GM13977 (cell line): ENCODE data around the gene SETBP1.

Experiments
- DNase-seq: peaks from one replicate; pipeline ENCODE4 v3.0.0; 2012; ENCODE audit warnings: low spot score
- in situ Hi-C: fragments of 300-500 bp; cut with MboI; formaldehyde crosslinking; loops from one replicate; pipeline ENCODE4 v1.12.0; 2022; ENCODE audit warnings: low sequenced_read_pairs, low pct_unique_long_range_greater_than_20kb, mixed read lengths, inconsistent platforms; ENCODE audit not compliant: unreplicated experiment
- TF ChIP-seq, protein P1 (sequence below): IDR thresholded peaks from 2 replicates; pipeline ENCODE4 v1.5.1; 2012; ENCODE audit warnings: mild to moderate bottlenecking, control low read depth; ENCODE audit not compliant: insufficient read depth; ENCODE audit errors: extremely low read depth, missing control alignments

Gene SETBP1

DNA sequence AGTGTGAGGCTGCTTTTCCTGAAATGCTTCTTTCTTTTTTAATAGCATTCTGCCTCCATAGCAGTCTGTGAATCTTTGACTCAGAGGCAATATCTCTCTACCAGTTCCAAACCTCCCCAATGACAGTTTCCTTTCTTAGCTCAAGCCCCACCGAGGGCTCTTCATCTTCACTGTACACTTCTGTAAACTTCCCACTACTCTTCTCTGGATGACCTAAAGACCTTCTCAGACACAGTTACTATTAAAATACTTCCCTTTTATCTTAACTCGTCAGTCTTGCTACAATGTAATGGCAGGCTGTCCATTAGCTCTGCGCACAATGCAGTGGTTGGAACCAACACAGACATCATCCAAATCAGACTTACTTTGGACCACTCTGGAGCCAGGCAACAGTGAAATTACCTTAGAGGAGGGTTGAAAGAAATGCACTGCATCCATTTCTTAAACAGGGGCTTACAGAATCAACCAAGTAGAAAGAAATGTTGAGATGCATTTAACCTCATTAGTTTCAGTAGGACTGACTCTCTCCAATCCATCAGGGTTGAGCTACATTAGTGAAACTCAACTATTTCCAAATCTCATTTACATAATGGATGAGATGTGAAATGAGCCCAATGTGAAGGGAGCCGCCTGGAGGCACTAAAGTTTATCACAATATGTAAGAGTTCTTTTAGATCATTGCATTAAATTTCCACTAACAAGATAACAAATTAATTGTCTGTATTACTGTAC is 343.8 kb downstream of the SETBP1 start:
- in situ Hi-C loops, result no loop called here
- TF ChIP-seq, protein P1, sequence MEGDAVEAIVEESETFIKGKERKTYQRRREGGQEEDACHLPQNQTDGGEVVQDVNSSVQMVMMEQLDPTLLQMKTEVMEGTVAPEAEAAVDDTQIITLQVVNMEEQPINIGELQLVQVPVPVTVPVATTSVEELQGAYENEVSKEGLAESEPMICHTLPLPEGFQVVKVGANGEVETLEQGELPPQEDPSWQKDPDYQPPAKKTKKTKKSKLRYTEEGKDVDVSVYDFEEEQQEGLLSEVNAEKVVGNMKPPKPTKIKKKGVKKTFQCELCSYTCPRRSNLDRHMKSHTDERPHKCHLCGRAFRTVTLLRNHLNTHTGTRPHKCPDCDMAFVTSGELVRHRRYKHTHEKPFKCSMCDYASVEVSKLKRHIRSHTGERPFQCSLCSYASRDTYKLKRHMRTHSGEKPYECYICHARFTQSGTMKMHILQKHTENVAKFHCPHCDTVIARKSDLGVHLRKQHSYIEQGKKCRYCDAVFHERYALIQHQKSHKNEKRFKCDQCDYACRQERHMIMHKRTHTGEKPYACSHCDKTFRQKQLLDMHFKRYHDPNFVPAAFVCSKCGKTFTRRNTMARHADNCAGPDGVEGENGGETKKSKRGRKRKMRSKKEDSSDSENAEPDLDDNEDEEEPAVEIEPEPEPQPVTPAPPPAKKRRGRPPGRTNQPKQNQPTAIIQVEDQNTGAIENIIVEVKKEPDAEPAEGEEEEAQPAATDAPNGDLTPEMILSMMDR, result peak; percentile 33
- DNase-seq, result no peak

DNA sequence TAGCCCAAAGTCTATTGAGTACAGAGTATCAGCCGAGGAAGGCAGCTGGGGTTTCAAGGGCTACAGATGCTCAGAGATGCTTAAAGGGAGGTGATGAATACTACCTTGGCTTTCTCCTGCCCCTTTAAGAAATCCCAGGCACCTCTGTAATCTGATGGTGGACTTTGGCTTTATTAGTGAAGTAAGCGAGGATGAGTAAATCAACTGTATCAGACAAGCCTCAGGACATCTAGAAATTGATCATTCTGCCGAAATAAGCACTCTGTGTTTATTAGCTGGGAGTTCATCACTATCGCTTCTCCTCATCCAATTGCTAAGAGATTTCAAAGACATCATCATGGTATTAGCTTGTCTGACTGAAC is 344.4 kb downstream of the SETBP1 start:
- DNase-seq, result no peak
- in situ Hi-C loops, result no loop called here

DNA sequence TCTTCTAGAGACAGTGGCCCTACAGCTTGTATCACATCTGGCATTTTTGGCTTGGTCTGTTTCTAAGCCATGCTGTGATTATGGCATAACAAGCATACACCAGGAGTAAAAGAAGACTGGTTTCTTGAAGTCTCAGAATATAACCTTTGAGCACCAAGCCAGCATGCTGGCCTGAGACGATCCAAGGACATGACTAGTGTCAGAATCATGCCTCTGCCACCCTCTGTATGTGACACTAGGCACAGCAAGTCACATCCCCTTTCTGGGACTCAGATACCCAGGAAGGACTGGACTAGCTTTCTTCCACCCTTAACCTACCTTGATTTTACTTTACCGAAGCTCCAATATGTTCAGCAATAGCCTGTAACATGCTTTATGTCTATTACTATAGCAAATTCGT is 345.5 kb downstream of the SETBP1 start:
- TF ChIP-seq, protein P1, result no peak
- DNase-seq, result no peak
- in situ Hi-C loops, result no loop called here

More for the DNA sequence above, 344.4 kb downstream of the SETBP1 start:
- TF ChIP-seq, protein P1, result no peak

DNA sequence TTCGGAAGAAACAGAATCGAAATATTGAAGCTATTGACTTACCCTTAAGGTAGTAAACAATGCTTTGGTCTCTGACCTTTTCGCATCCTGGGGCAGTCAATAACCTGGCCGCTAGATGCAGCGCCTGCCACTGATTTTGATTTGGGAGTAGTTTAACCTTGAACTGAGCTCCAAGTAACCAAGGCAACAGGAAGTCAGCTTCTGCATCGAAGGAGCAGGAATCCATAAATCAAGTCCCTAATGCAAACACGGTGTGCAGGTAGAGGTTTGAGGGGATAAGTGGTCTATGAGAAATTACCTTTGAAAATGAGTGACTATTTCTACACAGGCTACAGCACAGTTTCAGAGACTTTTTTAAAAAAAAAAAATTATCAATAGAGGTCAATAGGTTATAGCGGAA is 353.5 kb downstream of the SETBP1 start:
- TF ChIP-seq, protein P1, result no peak
- DNase-seq, result no peak
- in situ Hi-C loops, result no loop called here

DNA sequence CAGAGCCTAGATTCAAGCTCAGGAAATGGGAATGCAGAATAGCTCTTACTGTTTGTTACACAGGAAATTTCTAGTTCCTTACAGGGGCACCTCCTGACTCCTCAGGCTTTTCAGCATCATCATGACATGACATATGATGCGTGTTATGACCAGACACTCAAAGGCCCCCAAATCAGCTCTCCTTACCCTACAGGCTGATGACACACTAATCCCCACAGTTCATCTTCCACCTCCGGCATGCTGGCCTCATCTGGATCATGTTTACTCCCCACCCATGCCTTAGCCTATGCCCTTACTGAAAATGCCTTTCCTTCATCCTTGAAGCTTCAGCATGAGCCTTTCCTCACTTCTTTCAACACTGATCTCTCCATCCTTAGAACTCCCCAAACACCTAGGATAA is 356.9 kb downstream of the SETBP1 start:
- TF ChIP-seq, protein P1, result no peak
- no peak for DNase-seq
- in situ Hi-C loops, result no loop called here

DNA sequence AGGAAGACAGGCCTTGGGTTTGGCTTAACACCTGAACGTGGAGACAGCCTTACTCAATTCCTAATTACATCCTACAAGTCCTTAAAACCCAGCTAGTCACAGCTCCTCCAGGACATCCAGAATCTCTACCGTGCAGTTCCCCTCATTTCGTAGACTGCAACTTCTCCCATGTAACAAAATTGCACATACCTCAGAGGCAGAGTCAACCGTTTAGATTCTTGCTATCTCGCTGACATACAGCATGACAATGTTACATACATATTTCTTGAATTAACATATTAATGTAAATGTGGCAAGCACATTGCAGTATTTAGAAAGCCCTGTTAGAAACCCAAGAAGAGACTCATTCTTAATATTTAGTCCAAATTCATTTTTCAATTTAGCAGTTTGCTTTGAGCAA is 358.7 kb downstream of the SETBP1 start:
- TF ChIP-seq, protein P1, result no peak
- no peak for DNase-seq

More for the DNA sequence above, 358.7 kb downstream of the SETBP1 start:
- in situ Hi-C loops, result no loop called here
